Aortic smooth muscle cell (primary cell): Measurements from ENCODE around the gene CLDN34. TPM values are rescaled to one million over a fixed set of nuclear protein-coding genes. Genes with fewer than 3 reads are reported as not detected.

Experiments used
- total RNA-seq: library from RNA; depleted of rRNA; stranded (reverse); fragments of >200 nt; gene quantifications from 2 replicates; pipeline ENCODE4 v1.2.3, GENCODE V29; 2014

The CLDN34 gene
- total RNA-seq = not detected in 2 replicates

DNA sequence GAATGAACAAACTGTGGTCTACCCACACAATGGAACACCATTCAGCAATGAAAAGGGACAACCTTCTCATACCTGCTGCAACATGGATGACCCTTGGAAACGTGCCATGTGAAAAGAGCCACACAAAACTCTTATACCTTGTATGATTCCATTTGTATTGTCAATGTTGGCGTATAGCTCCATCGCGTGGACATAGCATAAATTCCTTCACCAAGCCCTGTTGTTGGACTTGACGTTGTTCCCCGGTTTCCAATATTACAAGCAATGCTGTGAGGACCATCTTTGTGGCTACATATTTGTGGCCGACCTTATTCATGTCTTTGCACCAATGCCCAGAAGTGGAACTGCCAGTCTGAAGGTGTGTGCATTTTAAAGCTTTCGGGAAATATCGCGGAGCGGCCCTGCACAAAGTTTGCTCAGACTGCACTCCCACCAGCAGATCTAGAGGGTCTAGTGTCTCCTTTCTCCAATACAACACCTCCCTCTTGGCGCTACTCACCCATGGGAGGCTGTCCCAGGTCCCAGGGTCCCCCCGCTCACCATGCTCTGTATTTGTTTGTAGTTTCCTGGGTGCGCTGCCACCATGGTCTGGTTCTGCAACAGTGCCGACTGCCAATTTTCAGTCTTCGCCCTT is at the start of gene CLDN34:
Gene CLDN34, plus strand, starts transcription at position 584 of the 634 bp plus-strand sequence. Its CDS starts 0 bp downstream, at position 584.

Other genes with a start within 250 kb of the CLDN34 start
- gene GPR143, start 201.5 kb upstream of the CLDN34 start, total RNA-seq = 0.13 TPM in 1 of 2 replicates, not detected in the other
- gene SHROOM2, start 180.9 kb upstream of the CLDN34 start, total RNA-seq = 0.25 and 0.26 TPM in 2 replicates
- 5.8 and 6.3 TPM in 2 replicates for gene CLCN4, start 189.6 kb downstream of the CLDN34 start, total RNA-seq